GM12878 (cell line): ENCODE results near the gene KLK5.

Source experiments
- CEBPB ChIP-seq, 2 experiments: fragments of 150-350 bp in 1 of 2; IDR thresholded peaks; 2 replicates each; pipeline ENCODE4 v1.6.1; 2012 to 2014; ENCODE audit warnings: low read depth in 2 of 2, low read length in 2 of 2, borderline replicate concordance in 1 of 2, inconsistent platforms in 1 of 2
- EZH2 ChIP-seq: IDR thresholded peaks from 2 replicates; pipeline ENCODE4 v1.6.1; 2012; ENCODE audit warnings: low read depth, mild to moderate bottlenecking, control low read depth, inconsistent platforms, low read length, borderline replicate concordance; ENCODE audit not compliant: control insufficient read depth
- LARP7 ChIP-seq: fragments of 450-650 bp; IDR thresholded peaks from 2 replicates; pipeline ENCODE4 v1.6.1; 2017; ENCODE audit warnings: mild to moderate bottlenecking
- MEF2B ChIP-seq: fragments of 450-650 bp; IDR thresholded peaks from 2 replicates; pipeline ENCODE4 v1.6.1; 2018; ENCODE audit warnings: mild to moderate bottlenecking, moderate library complexity; ENCODE audit not compliant: partially characterized antibody, poor library complexity, severe bottlenecking
- NFYB ChIP-seq: IDR thresholded peaks from 2 replicates; pipeline ENCODE4 v1.6.1; 2011; ENCODE audit warnings: low read depth, mild to moderate bottlenecking, low read length, improper control_type of control experiment, moderate library complexity; ENCODE audit not compliant: insufficient read depth
- RAD21 ChIP-seq: IDR thresholded peaks from 2 replicates; pipeline ENCODE4 v1.6.1; 2011; ENCODE audit warnings: mild to moderate bottlenecking, low read depth, low read length, moderate library complexity; ENCODE audit not compliant: insufficient read depth
- RFX5 ChIP-seq: IDR thresholded peaks from 2 replicates; pipeline ENCODE4 v1.6.1; 2011; ENCODE audit warnings: low read depth, low read length, improper control_type of control experiment
- TCF7 ChIP-seq: IDR thresholded peaks from 2 replicates; pipeline ENCODE4 v1.6.1; 2014; ENCODE audit warnings: antibody characterized with exemption, borderline replicate concordance
- TF ChIP-seq, protein P1 (sequence below), 3 experiments: IDR thresholded peaks in 2 of 3; conservative IDR thresholded peaks in 1 of 3; 2 replicates each; pipeline ENCODE4 v1.5.1; 2011; ENCODE audit warnings: low read depth in 3 of 3, low read length in 3 of 3, mild to moderate bottlenecking in 3 of 3, control low read depth in 2 of 3, moderate library complexity in 2 of 3, inconsistent platforms in 1 of 3, mixed read lengths in 1 of 3; ENCODE audit not compliant: control insufficient read depth in 2 of 3, insufficient read depth in 1 of 3; ENCODE audit errors: extremely low read depth in 1 of 3

DNA sequence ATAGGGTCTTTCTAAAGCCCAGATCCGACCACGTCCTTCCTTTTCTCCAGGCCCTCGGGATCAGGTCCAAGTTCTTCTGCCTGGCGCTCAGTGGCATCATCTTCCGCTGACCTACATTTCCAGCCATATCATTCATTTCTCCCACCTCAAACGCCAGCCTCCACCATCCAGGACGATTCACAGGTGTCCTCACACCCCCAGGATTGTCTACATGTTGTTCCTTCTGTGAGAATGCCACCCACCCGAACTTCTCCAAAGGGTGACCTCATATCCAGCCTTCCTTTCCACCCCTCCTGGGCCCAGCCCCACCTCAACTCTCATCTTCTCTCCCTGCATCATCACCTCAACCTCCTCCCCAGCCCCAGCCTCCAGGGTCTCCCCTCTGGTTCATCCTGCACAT, 4.7 kb upstream of the KLK5 start:
- TF ChIP-seq TCF7: no peak
- TF ChIP-seq, protein P1, sequence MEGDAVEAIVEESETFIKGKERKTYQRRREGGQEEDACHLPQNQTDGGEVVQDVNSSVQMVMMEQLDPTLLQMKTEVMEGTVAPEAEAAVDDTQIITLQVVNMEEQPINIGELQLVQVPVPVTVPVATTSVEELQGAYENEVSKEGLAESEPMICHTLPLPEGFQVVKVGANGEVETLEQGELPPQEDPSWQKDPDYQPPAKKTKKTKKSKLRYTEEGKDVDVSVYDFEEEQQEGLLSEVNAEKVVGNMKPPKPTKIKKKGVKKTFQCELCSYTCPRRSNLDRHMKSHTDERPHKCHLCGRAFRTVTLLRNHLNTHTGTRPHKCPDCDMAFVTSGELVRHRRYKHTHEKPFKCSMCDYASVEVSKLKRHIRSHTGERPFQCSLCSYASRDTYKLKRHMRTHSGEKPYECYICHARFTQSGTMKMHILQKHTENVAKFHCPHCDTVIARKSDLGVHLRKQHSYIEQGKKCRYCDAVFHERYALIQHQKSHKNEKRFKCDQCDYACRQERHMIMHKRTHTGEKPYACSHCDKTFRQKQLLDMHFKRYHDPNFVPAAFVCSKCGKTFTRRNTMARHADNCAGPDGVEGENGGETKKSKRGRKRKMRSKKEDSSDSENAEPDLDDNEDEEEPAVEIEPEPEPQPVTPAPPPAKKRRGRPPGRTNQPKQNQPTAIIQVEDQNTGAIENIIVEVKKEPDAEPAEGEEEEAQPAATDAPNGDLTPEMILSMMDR (IDR thresholded peaks at IDR 0.05 in 2 of 3, conservative IDR thresholded peaks at IDR 0.05 in 1 of 3; ENCODE audit: control insufficient read depth in 2 of 3, extremely low read depth in 1 of 3, insufficient read depth in 1 of 3, low read depth in 3 of 3, low read length in 3 of 3): no peak
- no peak for TF ChIP-seq RFX5
- TF ChIP-seq NFYB: no peak
- TF ChIP-seq MEF2B: no peak
- TF ChIP-seq EZH2: no peak
- no peak for TF ChIP-seq RAD21
- no peak for TF ChIP-seq CEBPB (IDR thresholded peaks at IDR 0.05; ENCODE audit: borderline replicate concordance in 1 of 2, low read depth in 2 of 2, low read length in 2 of 2)
- no peak for TF ChIP-seq LARP7
